GM12873 (cell line): Measurements from ENCODE around the gene SLC37A1.

Experiments used
- CTCF ChIP-seq: IDR thresholded peaks from 2 replicates; pipeline ENCODE4 v1.5.1; 2012; ENCODE audit warnings: low read depth, mild to moderate bottlenecking, moderate library complexity, low read length, control low read depth; ENCODE audit not compliant: insufficient read depth; ENCODE audit errors: missing control alignments

The SLC37A1 gene

GRCh38 chr21:42576639-42577038 lies 63.0 kb downstream of the SLC37A1 start:
- TF ChIP-seq CTCF, result no peak

- TF ChIP-seq CTCF, result no peak
These were observed 64.4 kb downstream of the SLC37A1 start for GRCh38 chr21:42578034-42578433.

GRCh38 chr21:42578761-42579415 lies 65.2 kb downstream of the SLC37A1 start:
- no peak for TF ChIP-seq CTCF

GRCh38 chr21:42579456-42580075 lies 65.9 kb downstream of the SLC37A1 start:
- no peak for TF ChIP-seq CTCF

- TF ChIP-seq CTCF, result no peak
These were observed 66.6 kb downstream of the SLC37A1 start for GRCh38 chr21:42580076-42580792.

GRCh38 chr21:42580793-42581321 lies 67.2 kb downstream of the SLC37A1 start:
- TF ChIP-seq CTCF, result no peak

- no peak for TF ChIP-seq CTCF
These were observed 67.8 kb downstream of the SLC37A1 start for GRCh38 chr21:42581336-42581992.
